GM21786 (cell line): Measurements from ENCODE around the gene DNMBP.
"Not testable (repeated sequence)": the region's sequence is repeated elsewhere in the genome, so short reads cannot be mapped to it uniquely, and the experiment has no call there.

Experiments used
- ATAC-seq: cut with Tn5 transposase; IDR thresholded peaks from one replicate; pipeline ENCODE4 v1.9.1; 2021; ENCODE audit not compliant: unreplicated experiment

DNMBP gene

GRCh38 chr10:99915414-99915813 lies 94.3 kb downstream of the DNMBP start:
- ATAC-seq: no peak

GRCh38 chr10:99914236-99914635 lies 95.5 kb downstream of the DNMBP start:
- no peak for ATAC-seq

- ATAC-seq: no peak
Measured at GRCh38 chr10:99913831-99914235, 95.9 kb downstream of the DNMBP start.

GRCh38 chr10:99912041-99912440 lies 97.7 kb downstream of the DNMBP start:
- ATAC-seq: no peak

GRCh38 chr10:99908512-99908911 lies 101.2 kb downstream of the DNMBP start:
- no peak for ATAC-seq

GRCh38 chr10:99906470-99906869 lies 103.3 kb downstream of the DNMBP start:
- no peak for ATAC-seq

- ATAC-seq: no peak
Measured at GRCh38 chr10:99905971-99906370, 103.8 kb downstream of the DNMBP start.

- ATAC-seq: no peak
Measured at GRCh38 chr10:99895867-99896266, 113.9 kb downstream of the DNMBP start.

GRCh38 chr10:99895066-99895465 lies 114.7 kb downstream of the DNMBP start:
- not testable (repeated sequence) for ATAC-seq

- ATAC-seq: no peak
Measured at GRCh38 chr10:99894613-99895012, 115.1 kb downstream of the DNMBP start.

- no peak for ATAC-seq
Measured at GRCh38 chr10:99888622-99889021, 121.1 kb downstream of the DNMBP start.

GRCh38 chr10:99883523-99883922 lies 126.2 kb downstream of the DNMBP start:
- ATAC-seq: no peak

- no peak for ATAC-seq
Measured at GRCh38 chr10:99881371-99881770, 128.4 kb downstream of the DNMBP start.

GRCh38 chr10:99880080-99880835 lies 129.5 kb downstream of the DNMBP start:
- no peak for ATAC-seq

- no peak for ATAC-seq
Measured at GRCh38 chr10:99875473-99875872, 134.3 kb downstream of the DNMBP start.

- ATAC-seq: no peak
Measured at GRCh38 chr10:99874341-99875085, 135.2 kb downstream of the DNMBP start.

- no peak for ATAC-seq
Measured at GRCh38 chr10:99873846-99874245, 135.9 kb downstream of the DNMBP start.

GRCh38 chr10:99872367-99873162 lies 137.2 kb downstream of the DNMBP start:
- no peak for ATAC-seq

- ATAC-seq: no peak
Measured at GRCh38 chr10:99870123-99870730, 139.5 kb downstream of the DNMBP start.

GRCh38 chr10:99869581-99870122 lies 140.1 kb downstream of the DNMBP start:
- no peak for ATAC-seq

- not testable (repeated sequence) for ATAC-seq
Measured at GRCh38 chr10:99867250-99867649, 142.5 kb downstream of the DNMBP start.
